H1 (cell line): ENCODE measurements around the gene UGGT2. TPM values are rescaled to one million over a fixed set of nuclear protein-coding genes. Genes with fewer than 3 reads are reported as not detected.

Experiments
- CTCF ChIA-PET: fragments of 300-600 bp; sonication (Branson Sonifier 250); formaldehyde crosslinking; loops from one replicate; lab custom pipeline; 2021; ENCODE audit not compliant: partially characterized antibody; lab: Charles Lee
- POLR2A ChIA-PET: fragments of 300-600 bp; sonication (Branson Sonifier 250); formaldehyde crosslinking; loops from one replicate; lab custom pipeline; 2021; ENCODE audit warnings: inconsistent platforms; ENCODE audit not compliant: partially characterized antibody; lab: Charles Lee
- DNase-seq, 2 experiments: peaks; one replicate each; pipeline versions ENCODE4 v3.0.0 to v3.0.0-alpha.2; 2010 to 2022; ENCODE audit warnings: low spot score in 2 of 2, low read depth in 1 of 2, mixed read lengths in 1 of 2
- FAIRE-seq: peaks from 2 replicates; lab custom pipeline; 2011; peaks lifted over from hg19 to GRCh38; lab: Jason Lieb, UNC
- H2AFZ ChIP-seq: 2 replicates; pipeline ENCODE4 v1.8.1; 2012; ENCODE audit warnings: low read length, inconsistent platforms
- H2AK5ac ChIP-seq: 2 replicates; pipeline ENCODE4 v1.6.1; 2013; ENCODE audit warnings: low read depth, low read length
- H2BK120ac ChIP-seq: replicated peaks from 2 replicates; pipeline ENCODE3; 2013; ENCODE audit warnings: low read depth, low read length, inconsistent platforms
- H2BK12ac ChIP-seq: 2 replicates; pipeline ENCODE4 v1.6.1; 2013; ENCODE audit warnings: low read depth, low read length
- H2BK15ac ChIP-seq: 2 replicates; pipeline ENCODE4 v1.6.1; 2013; ENCODE audit warnings: low read length
- H2BK20ac ChIP-seq: 2 replicates; pipeline ENCODE4 v1.6.1; 2013; ENCODE audit warnings: low read length
- H2BK5ac ChIP-seq: 2 replicates; pipeline ENCODE4 v1.6.1; 2013; ENCODE audit warnings: low read depth, low read length
- H3K14ac ChIP-seq: 2 replicates; pipeline ENCODE4 v1.6.1; 2013; ENCODE audit warnings: inconsistent platforms; ENCODE audit not compliant: insufficient read length
- H3K18ac ChIP-seq: 2 replicates; pipeline ENCODE4 v1.6.1; 2013; ENCODE audit warnings: low read length; ENCODE audit errors: extremely low read depth
- H3K23ac ChIP-seq: 2 replicates; pipeline ENCODE4 v1.6.1; 2013; ENCODE audit warnings: inconsistent platforms; ENCODE audit not compliant: insufficient read length
- H3K23me2 ChIP-seq: 2 replicates; pipeline ENCODE4 v1.6.1; 2013; ENCODE audit warnings: low read depth, low read length
- H3K27ac ChIP-seq: 2 replicates; pipeline ENCODE4 v1.6.1; 2011; ENCODE audit warnings: low read depth, low read length, inconsistent platforms
- H3K27me3 ChIP-seq, 4 experiments: replicated peaks in 1 of 4; 1 replicate in 1 of 4; 2 replicates in 3 of 4; pipeline versions ENCODE4 v1.6.1 to v1.8.1; 2011 to 2013; ENCODE audit warnings: low read length in 3 of 4, mild to moderate bottlenecking in 3 of 4, inconsistent platforms in 2 of 4, mixed read lengths in 2 of 4, moderate library complexity in 1 of 4; ENCODE audit not compliant: control insufficient read depth in 3 of 4, insufficient read depth in 3 of 4; ENCODE audit errors: extremely low read depth in 1 of 4
- H3K36me3 ChIP-seq, 4 experiments: 2 replicates each; pipeline versions ENCODE4 v1.6.1 to v1.8.1; 2011 to 2013; ENCODE audit warnings: mild to moderate bottlenecking in 4 of 4, low read length in 3 of 4, moderate library complexity in 2 of 4, control low read depth in 1 of 4, inconsistent platforms in 1 of 4; ENCODE audit not compliant: insufficient read depth in 4 of 4, control insufficient read depth in 2 of 4
- H3K4ac ChIP-seq: replicated peaks from 2 replicates; pipeline ENCODE3; 2013; ENCODE audit warnings: low read length, low read depth, mixed read lengths, inconsistent platforms; ENCODE audit not compliant: insufficient read length
- H3K4me1 ChIP-seq, 4 experiments: replicated peaks in 1 of 4; 1 replicate in 1 of 4; 2 replicates in 3 of 4; pipeline versions ENCODE4 v1.6.1 to v1.8.1; 2011 to 2013; ENCODE audit warnings: low read length in 3 of 4, inconsistent platforms in 2 of 4, mixed read lengths in 1 of 4; ENCODE audit not compliant: insufficient read depth in 4 of 4, control insufficient read depth in 3 of 4
- H3K4me2 ChIP-seq, 2 experiments: 2 replicates each; pipeline versions ENCODE4 v1.6.1 to v1.8.1; 2011 to 2013; ENCODE audit warnings: low read depth in 2 of 2, low read length in 2 of 2, control low read depth in 1 of 2, inconsistent platforms in 1 of 2, mild to moderate bottlenecking in 1 of 2; ENCODE audit not compliant: insufficient read depth in 1 of 2
- H3K4me3 ChIP-seq, 4 experiments: fragments of 200-600, 300-600 bp in 1 of 4; sonication (generic), shearing (Covaris generic), sonication (Bioruptor Twin) in 1 of 4; 2 replicates each; pipeline versions ENCODE4 v1.5.1 to v1.8.1; 2011 to 2016; ENCODE audit warnings: low read length in 4 of 4, low read depth in 3 of 4, control low read depth in 2 of 4, inconsistent platforms in 2 of 4, mild to moderate bottlenecking in 2 of 4, mixed read lengths in 1 of 4, moderate library complexity in 1 of 4; ENCODE audit not compliant: insufficient read depth in 2 of 4; ENCODE audit errors: extremely low read depth in 1 of 4
- H3K56ac ChIP-seq: replicated peaks from 2 replicates; pipeline ENCODE3; 2013; ENCODE audit warnings: low read depth, mild to moderate bottlenecking, mixed read lengths, low read length, inconsistent platforms; ENCODE audit not compliant: insufficient read length
- H3K79me1 ChIP-seq: 2 replicates; pipeline ENCODE4 v1.6.1; 2013; ENCODE audit warnings: low read depth, low read length, control low read depth
- H3K79me2 ChIP-seq, 2 experiments: 2 replicates each; pipeline versions ENCODE4 v1.6.1 to v1.8.1; 2012 to 2013; ENCODE audit warnings: low read length in 2 of 2, mild to moderate bottlenecking in 2 of 2, inconsistent platforms in 1 of 2; ENCODE audit not compliant: insufficient read depth in 2 of 2, control insufficient read depth in 1 of 2
- H3K9ac ChIP-seq, 4 experiments: replicated peaks in 1 of 4; 1 replicate in 1 of 4; 2 replicates in 3 of 4; pipeline versions ENCODE4 v1.6.1 to v1.8.1; 2011 to 2013; ENCODE audit warnings: low read depth in 3 of 4, low read length in 3 of 4, control low read depth in 2 of 4, mild to moderate bottlenecking in 2 of 4, moderate library complexity in 2 of 4, inconsistent platforms in 1 of 4; ENCODE audit errors: extremely low read depth in 1 of 4
- H3K9me3 ChIP-seq, 2 experiments: 2 replicates each; pipeline versions ENCODE4 v1.6.1 to v1.8.1; 2012 to 2013; ENCODE audit warnings: mild to moderate bottlenecking in 2 of 2, moderate library complexity in 2 of 2, control low read depth in 1 of 2, inconsistent platforms in 1 of 2, low read depth in 1 of 2, low read length in 1 of 2, mixed read lengths in 1 of 2; ENCODE audit not compliant: insufficient read depth in 2 of 2
- H4K20me1 ChIP-seq, 2 experiments: replicated peaks in 1 of 2; 2 replicates each; pipeline versions ENCODE3 to v1.8.1; 2011 to 2013; ENCODE audit warnings: inconsistent platforms in 2 of 2, low read length in 2 of 2, mild to moderate bottlenecking in 1 of 2; ENCODE audit not compliant: insufficient read depth in 2 of 2, control insufficient read depth in 1 of 2
- H4K5ac ChIP-seq: 2 replicates; pipeline ENCODE4 v1.6.1; 2013; ENCODE audit warnings: low read length, low read depth, mixed read lengths, inconsistent platforms; ENCODE audit not compliant: insufficient read length
- H4K8ac ChIP-seq: 2 replicates; pipeline ENCODE4 v1.8.0; 2013; ENCODE audit warnings: mild to moderate bottlenecking, moderate library complexity, low read length, inconsistent platforms; ENCODE audit not compliant: insufficient read depth; ENCODE audit errors: extremely low read depth
- H4K91ac ChIP-seq: replicated peaks from 2 replicates; pipeline ENCODE3; 2013; ENCODE audit warnings: low read length, mixed read lengths, inconsistent platforms; ENCODE audit not compliant: insufficient read length
- RBBP5 ChIP-seq: IDR thresholded peaks from 2 replicates; pipeline ENCODE4 v1.7.1; 2012; ENCODE audit warnings: low read depth, mild to moderate bottlenecking, inconsistent platforms, low read length, moderate library complexity, borderline replicate concordance
- RFX5 ChIP-seq: IDR thresholded peaks from 2 replicates; pipeline ENCODE4 v1.6.1; 2011; ENCODE audit warnings: low read depth, low read length, improper control_type of control experiment, borderline replicate concordance
- WGBS, 2 experiments: shearing (Covaris generic) in 1 of 2; methylation state at CpG; one replicate each; pipeline versions ENCODE4 v1.1.6 to v1.1.7; 2013 to 2015; ENCODE audit warnings: low lambda C conversion rate in 2 of 2, mixed read lengths in 2 of 2, inconsistent platforms in 1 of 2, low coverage in 1 of 2, missing lambda C conversion rate in 1 of 2; ENCODE audit not compliant: insufficient replicate concordance in 2 of 2, insufficient coverage in 1 of 2, insufficient read length in 1 of 2; ENCODE audit errors: extremely low coverage in 1 of 2, missing lambda C conversion rate in 1 of 2; 5-methylcytosine and 5-hydroxymethylcytosine counted together
- polyA plus RNA-seq, 7 experiments: library from polyadenylated mRNA; depleted of rRNA in 3 of 7; stranded (reverse) in 5 of 7; unstranded in 2 of 7; fragments of >200 nt in 5 of 7; fragments of 200-250 nt in 2 of 7; gene quantifications; 1 replicate in 5 of 7; 2 replicates in 1 of 7; 4 replicates in 1 of 7; pipeline versions ENCODE4 v1.2.1 to v1.2.3, GENCODE V29; 2011 to 2013; ENCODE audit warnings: missing spikeins in 2 of 7, mixed read lengths in 2 of 7
- total RNA-seq: library from RNA; stranded (reverse); fragmentation: NEBNext Ultra II Directional; extraction: Animal tissue kit (Norgen Biotek cat#: 25700); gene quantifications from 2 replicates; pipeline ENCODE4 v1.2.1, GENCODE V29; 2021

UGGT2 gene
- total and polyA plus RNA-seq, 2 of the 8 experiments (the other 6 are each of a cell fraction or from before 2014, with no cell fraction given): 5.9 to 25.1 TPM

DNA sequence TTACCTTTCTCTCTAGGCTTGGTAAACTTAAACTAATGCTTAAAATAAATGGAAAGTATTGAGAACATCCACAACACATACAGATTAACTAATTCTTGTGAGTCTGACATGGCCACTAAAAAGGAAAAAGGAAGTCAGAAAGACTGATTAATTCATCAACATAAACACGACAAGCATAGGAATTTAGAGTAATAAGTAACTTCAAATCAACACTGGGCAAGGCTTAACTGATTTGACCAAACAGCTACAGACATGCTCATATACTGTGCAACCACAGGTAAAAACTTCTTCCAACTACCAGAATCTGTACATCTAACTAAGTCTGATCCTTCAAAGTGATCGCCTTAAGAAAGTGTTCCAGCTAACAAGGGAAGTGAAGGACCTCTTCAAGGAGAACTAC is 20.5 kb downstream of the UGGT2 start:
- peaks cover 0 to 59% of the 10 kb centered on the region in 2 experiments; a peak in 2 of 4 replicates for H3K79me2 ChIP-seq
- H3K56ac ChIP-seq: no peak overlapping the region
- no peak overlapping the region for H4K91ac ChIP-seq
- H3K36me3 ChIP-seq: peaks cover 0 to 3% (median 0%) of the 10 kb centered on the region in 4 experiments; a peak in 2 of 8 replicates
- H3K4ac ChIP-seq: no peak overlapping the region
- no peak overlapping the region for H2BK15ac ChIP-seq
- no peak overlapping the region for H2BK5ac ChIP-seq
- H3K27me3 ChIP-seq: no peaks in the 10 kb centered on the region
- no peak overlapping the region for H2BK120ac ChIP-seq
- no peak overlapping the region for H4K5ac ChIP-seq
- no peak overlapping the region for H2BK20ac ChIP-seq
- H3K14ac ChIP-seq: no peak overlapping the region
- no peak overlapping the region for H2BK12ac ChIP-seq
- H3K23me2 ChIP-seq: no peaks in the 10 kb centered on the region
- no peak for FAIRE-seq
- no peak overlapping the region for H2AK5ac ChIP-seq
- H3K23ac ChIP-seq: no peak overlapping the region
- no peak overlapping the region for H3K4me2 ChIP-seq
- H4K20me1 ChIP-seq: peaks cover 2 to 14% of the 10 kb centered on the region in 2 experiments
- H4K8ac ChIP-seq: no peak overlapping the region
- ChIA-PET CTCF (interaction anchor here (1.2 to 2.4 kb wide), 2 partner anchors 13 to 21 kb away, joined by 3 to 10 read pairs; partner anchors contain the start of gene UGGT2), POLR2A (interaction anchor here (1.8 kb wide), 1 partner anchor 10 kb away, joined by 7 read pairs; no protein-coding TSS in a partner anchor)
- peaks cover 17% of the 10 kb centered on the region; the same call in 1 of the 2 replicates for H3K79me1 ChIP-seq
- H2AFZ ChIP-seq: no peak overlapping the region
- no peak overlapping the region for H3K18ac ChIP-seq
- peaks cover 0 to 14% (median 2%) of the 10 kb centered on the region in 4 experiments; a peak in 1 of 7 replicates for H3K4me1 ChIP-seq
- no peak for DNase-seq
- no peak overlapping the region for H3K27ac ChIP-seq
- no peak overlapping the region for H3K4me3 ChIP-seq
- WGBS, 2 experiments: 88% methylated on average over 2 of the region's 2 CpGs; no CpG with 5 or more reads in 1 of the 2 experiments
- no peak overlapping the region for H3K9ac ChIP-seq
- H3K9me3 ChIP-seq: no peaks in the 10 kb centered on the region
- no peak for TF ChIP-seq RFX5
- no peak for TF ChIP-seq RBBP5
